Ureter (tissue), 1 donor: ENCODE data around the gene XXYLT1. TPM values are rescaled to one million over a fixed set of nuclear protein-coding genes. Genes with fewer than 3 reads are reported as not detected.
"Not testable (repeated sequence)": the region's sequence is repeated elsewhere in the genome, so short reads cannot be mapped to it uniquely, and the experiment has no call there.

Experiments used
- DNase-seq: peaks from one replicate; pipeline ENCODE4 v3.0.0-alpha.2; 2020; ENCODE audit warnings: low spot score
- total RNA-seq: library from RNA; stranded (reverse); gene quantifications from one replicate; pipeline ENCODE4 v1.2.4, GENCODE V29; 2023
- donor health status: DM: yes; HTN: yes; CAD: no.

XXYLT1 gene
- total RNA-seq, 1 donor from 2014 or later: 19.7 TPM

DNA sequence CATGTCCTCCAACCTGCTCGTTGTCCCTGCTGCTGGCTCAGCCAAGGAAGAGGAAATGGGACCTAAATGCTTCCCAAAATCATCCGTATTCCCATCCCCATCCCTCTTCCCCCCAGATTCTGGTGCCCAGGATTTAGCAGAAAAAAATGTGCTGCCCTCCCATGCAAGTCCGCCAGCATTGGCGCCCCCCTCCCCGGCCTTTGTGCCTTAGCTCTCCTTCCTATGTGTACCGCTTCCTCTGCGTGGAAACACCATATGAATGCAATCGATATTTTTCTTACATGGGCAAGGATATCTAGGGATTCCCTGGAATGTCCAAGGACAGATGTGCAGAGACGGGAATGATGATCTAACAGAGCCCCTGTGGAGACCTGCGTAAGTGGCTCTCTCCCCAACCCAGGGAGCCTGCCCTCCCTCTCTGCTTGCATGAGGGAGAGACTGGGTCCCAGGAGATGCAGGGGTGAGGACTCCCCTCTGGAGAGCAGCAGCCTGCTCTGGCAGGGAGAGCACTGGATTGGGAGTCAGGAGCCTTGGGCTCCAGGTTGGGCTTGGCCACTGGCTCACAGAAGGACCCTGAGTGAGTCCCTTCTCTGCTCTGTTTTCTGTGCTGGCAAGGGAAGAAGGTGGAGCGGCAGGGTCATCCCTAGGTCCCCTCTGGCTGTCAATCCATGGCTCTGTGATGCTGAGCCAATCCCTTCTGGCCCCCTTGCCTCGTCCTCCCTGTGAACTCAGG lies 227.2 kb downstream of the XXYLT1 start:
- DNase-seq: no peak

DNA sequence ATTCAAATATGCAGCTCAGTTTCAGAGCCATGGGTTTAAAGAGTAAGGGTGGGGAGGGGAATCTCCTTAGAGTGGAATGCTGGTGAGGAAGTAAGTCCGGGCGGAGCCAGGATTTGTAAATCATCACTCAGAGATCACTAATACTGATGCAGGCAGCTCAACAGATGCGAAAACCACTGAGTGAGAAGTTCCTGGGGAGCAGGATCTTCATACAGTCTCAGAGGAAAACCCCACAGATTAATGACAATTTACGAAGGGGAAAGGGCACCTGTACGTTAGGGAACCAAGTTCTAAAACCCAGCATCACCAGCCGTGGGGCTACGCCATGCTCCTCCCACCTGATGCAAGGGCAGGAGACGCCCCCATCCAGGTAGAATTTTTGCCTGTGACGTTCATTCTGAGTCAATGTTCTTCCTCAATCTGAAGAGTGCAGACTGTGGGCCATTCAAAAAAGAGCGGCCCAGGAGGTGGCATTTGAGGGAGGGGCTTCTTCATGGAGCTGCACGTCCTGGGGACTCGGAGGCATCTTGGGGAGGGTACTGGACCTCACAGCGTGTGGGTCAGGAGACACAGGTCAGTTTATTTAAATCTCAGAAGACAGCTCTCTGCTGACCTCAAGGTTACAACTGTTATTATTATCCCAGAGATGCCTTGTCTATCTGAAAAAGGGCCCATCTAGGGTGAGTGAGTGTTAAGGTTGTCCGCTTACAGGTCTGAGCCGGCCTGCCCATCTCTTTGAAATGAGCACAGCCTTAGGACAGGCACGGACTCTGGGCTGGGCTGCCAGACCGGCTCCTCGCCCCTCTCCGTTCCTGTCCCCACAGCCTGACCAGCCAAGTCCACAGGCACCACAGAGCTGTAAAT lies 228.0 kb downstream of the XXYLT1 start:
- DNase-seq: peak; percentile 39

DNA sequence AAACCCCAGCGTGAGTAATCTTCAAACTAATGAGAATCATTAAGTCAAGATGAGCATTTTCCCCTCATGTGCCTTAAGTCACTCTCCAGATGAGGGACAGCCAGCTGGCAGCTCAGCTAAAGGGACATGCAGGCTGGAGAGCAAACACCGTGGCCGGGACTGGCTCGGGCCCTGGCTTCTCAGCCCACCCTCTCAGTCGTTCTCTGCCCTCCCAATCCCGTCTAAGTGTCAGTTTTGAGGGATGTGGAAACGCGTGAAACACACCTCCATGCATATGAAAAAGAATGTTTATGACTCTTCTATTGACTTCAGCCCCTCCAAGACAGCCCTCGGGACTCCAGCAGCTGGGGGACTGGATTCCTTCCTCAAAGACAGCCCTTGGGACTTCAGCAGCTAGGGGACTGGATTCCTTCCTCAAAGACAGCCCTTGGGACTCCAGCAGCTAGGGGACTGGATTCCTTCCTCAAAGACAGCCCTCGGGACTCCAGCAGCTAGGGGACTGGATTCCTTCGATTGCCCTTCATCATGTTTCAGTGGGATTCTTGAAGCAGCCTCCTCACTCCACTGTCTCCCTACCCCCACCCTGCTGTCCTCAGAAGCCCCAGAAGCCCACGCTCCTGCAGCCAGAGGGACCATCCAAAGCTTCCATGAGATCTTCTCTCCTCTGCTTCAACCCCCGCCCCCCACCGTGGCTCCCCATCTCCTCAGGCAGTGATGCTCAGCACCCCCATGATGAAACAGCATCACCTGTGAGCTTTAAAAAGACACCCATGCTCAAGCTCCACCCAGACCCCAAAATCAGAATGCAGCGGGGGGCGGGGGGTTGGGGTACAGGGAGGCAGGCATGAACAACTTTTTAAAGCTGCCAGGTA lies 228.9 kb downstream of the XXYLT1 start:
- peak; percentile 32 for DNase-seq

DNA sequence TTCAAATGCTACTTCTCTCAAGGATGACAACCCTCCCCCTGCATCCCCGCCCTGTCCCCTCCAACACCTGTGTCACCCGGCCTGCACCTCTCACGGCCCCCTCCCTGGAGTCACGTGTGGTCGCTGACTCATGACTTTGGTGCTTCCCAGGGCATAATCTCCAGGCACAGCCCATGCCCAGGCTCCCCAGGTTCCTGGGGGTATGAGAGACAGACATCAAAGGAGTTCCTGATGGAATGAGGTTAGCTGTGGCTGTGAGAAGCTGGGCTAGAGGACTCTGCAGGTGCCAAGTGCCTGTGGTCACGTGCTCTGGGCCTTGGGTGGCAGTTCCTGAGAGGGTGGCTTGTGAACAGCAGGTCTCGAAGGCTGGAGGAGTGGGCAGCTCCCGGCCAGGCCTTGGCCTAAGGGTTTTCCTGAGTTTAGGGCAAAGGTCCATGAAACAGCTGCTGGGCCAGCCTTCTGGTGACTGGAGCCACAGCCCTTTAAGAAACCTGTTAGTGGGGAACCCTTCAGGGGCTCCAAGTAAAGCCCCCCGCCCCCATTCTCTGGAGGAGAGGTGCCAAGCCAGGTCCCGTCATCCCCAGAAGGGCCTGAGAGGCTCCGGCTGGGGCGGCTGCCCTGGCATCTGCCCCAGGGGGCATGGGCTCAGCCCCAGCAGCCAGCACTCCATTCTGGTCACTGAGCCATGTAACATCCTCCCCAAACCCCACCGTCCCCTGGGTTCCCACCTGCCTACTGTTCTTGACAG lies 230.0 kb downstream of the XXYLT1 start:
- DNase-seq: peak; percentile 37

DNA sequence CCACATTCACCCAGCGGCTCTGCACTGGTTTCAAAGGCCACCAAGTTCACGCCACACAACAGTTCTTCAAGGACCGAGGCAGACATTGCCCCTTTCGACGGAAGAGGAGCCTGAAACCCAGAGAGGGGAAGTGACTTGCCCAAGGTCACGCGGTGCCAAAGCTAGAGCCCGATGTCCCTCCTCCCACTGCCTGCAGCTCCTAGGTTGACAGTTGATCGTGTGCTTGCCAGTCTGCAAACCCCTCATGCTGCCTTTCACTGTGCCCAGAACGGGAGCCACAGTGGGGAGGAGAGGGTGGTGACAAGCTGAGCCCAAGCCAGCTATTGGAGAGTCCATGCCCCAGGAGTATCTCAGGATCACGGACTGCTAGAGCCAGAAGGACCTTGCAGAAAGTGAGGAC lies 230.9 kb downstream of the XXYLT1 start:
- no peak for DNase-seq

DNA sequence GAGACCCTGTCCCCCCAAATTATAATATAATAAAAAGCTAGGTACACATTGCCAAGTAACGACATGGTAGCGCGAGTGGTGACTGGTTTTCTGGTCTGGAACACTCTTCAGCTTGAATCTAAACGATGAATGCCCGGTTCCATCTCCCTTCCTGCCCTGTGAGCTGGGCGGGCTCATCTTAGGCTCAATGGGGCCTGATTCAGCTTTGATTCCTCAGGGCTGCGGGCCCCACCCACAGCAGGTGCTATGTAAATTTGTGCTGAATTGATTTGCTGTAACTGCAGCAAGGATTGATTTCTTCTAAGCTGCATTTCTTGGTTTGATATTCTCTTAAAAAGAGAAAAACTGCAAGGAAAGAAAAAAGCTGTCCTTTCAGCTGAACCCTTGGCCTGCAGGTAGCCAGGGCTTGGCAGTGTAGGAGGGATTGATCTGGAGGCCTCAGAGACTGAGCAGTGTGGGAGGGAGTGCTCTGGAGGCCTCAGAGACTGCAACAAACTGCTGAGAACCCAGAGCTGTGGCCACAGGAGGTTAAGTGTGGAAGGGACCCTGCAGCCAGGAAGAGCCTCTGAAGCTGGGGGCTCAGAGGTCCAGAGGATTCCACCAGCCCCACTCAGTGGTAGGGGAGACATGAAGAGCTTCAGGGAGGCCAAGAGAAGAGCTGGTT lies 231.6 kb downstream of the XXYLT1 start:
- DNase-seq: peak; percentile 20

DNA sequence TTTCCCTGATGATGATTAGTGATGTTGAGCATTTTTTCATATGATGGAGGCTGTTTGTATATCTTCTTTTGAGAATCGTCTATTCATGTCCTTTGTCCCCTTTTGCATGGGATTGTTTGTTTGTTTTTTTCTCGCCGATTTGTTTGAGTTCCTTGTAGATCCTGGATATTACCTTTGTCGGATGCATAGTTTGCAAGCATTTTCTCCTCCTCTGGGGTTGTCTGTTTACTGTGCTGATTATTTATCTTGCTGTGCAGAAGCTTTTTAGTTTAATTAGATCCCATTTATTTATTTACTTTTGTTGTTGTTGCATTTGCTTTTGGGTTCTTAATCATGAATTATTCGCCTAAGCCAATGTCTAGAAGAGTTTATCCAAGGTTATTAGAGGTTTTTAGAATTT lies 232.8 kb downstream of the XXYLT1 start:
- no peak for DNase-seq

DNA sequence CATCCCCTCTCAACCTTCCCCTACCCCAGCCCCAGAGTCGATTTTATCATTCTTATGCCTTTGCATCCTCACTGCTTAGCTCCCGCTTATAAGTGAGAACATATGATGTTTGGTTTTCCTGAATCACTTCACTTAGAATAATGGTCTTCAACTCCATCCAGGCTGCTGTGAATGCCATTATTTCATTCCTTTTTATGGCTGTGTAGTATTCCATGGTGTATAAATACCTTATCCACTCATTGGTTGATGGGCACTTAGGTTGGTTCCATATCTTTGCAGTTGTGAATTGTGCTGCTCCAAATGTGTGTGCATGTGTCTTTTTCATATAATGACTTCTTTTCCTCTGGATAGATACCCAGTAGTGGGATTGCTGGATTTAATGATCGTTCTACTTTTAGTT lies 233.4 kb downstream of the XXYLT1 start:
- not testable (repeated sequence) for DNase-seq

DNA sequence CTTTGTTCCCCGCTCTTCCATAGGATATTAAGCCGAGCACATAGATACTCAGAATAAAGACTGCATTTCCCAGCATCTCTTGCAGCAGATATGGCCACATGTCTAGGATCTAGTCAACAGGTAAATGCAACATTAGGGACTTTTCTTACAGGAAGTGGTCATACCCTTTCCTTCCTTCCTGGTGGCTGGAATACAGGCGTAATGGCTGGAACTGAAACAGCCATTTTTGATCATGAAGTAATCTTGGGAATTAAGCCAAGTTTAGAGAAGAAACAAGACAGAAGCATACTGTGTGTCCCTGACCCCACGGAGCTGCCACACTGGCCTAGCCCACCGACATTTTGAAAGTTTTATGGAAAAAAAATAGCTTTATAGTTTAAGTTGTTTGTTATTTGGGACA lies 234.0 kb downstream of the XXYLT1 start:
- no peak for DNase-seq

DNA sequence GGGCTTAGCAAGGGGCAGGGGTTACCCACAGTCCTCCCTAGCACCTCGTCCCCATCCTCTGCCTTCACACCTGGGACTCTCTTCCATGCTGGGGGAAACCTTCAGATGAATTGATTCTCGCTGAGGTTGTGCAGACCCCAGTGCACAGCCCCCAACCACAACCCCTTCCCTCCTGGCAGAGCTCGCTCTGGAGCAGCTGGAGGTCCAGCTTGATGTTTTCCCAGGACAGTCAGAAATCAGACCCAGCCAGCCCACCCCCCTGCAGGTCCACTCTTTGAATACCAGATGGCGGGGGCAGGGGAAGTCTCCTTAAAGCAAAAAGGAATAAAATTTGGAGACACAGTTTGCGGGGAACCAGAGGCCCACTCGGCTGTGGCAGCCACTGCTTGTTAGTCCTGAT lies 234.4 kb downstream of the XXYLT1 start:
- no peak for DNase-seq

DNA sequence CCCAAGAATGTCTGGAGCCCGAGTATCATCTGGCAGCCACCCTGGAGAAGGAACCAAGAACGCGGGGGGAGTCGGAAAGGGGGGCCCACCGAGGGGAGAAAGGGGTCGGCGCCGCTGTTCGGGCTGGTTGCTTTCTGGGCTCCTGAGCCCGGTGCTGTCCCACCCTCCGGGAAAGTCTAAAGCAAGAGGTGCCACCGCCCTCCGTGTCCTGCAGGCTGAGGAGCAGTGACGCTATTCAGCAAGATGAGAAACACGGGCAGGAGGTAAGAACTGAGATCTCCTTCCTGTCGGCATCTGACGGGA lies 234.8 kb downstream of the XXYLT1 start:
- no peak for DNase-seq

DNA sequence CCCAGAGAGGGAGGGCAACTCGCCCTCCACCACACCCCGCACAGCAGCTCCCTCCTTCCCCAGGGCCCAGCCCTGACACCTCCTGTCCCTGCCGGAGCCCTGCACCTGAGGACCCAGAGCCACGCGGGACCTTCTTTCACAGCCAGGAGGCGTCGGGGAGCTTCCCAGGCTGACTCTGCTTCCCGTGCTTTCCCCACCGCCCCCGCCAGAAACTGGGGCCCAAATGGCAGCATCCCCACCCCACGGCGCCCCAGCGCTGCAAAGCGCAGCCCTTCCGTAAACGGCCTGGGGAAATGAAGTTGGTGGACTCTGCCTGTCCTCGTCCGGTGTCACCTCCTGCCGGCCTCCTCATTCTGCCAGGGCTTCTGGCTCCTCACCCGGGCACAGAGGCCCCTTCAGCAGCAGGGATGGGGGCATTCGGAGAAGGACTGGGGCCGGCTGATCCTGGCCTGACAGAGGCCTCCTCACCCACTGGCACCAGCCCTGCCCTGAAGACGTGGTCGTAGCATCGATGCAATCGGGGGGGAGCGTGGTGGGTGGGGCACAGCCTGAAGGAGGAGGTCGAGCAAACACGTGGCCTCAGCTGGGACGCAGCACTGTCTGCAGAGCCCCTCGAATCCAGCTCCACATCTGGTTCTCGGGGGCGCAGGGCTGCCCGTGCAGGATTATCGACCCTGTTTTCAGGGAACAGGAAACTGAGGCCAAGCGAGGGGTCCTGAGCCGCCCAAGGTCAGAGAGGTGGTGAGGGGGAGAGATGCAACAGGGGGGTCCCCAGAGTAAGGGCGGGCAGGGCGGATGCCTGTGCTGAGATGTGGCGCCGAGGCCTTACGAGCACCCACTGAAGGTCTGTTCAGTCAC lies 235.4 kb downstream of the XXYLT1 start:
- no peak for DNase-seq

DNA sequence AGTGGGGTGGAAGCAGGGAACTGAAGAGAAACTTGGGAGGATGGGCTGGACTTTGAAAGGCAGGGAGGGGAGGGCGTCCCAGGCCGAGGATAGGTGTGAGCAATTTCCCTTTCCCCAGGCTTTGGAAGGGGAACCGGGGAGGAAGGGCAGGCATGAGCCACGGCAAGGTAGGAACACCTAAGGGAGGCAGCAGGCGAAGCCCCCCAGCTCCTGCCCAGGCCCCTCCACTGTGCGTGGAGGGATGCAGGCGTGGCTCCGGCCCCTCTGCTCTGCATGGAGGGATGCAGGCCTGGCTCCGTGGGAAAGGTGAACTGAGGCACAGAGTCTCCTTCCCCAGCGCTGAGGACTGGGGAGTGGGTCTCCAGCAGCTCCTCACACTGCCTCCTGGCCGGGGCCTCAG lies 236.4 kb downstream of the XXYLT1 start:
- no peak for DNase-seq

DNA sequence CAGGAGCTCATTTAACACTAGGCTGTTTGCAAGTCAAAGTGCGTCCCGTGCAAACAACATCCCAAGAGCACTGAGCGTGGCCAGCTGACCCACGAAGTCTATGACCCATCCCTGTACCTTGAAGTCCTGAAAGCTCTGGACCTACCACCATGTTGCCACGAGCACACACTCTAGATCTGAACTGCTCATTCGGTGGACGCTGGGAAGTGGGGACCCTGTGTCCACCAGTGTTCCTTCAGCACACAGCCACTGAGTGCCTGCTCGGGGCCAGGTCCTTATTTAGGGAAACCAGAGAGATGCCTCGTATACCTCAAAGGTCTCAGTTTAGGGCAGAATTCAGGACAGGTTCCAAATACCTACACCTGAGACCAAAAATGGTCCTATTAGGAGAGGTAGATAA lies 236.9 kb downstream of the XXYLT1 start:
- DNase-seq: no peak

DNA sequence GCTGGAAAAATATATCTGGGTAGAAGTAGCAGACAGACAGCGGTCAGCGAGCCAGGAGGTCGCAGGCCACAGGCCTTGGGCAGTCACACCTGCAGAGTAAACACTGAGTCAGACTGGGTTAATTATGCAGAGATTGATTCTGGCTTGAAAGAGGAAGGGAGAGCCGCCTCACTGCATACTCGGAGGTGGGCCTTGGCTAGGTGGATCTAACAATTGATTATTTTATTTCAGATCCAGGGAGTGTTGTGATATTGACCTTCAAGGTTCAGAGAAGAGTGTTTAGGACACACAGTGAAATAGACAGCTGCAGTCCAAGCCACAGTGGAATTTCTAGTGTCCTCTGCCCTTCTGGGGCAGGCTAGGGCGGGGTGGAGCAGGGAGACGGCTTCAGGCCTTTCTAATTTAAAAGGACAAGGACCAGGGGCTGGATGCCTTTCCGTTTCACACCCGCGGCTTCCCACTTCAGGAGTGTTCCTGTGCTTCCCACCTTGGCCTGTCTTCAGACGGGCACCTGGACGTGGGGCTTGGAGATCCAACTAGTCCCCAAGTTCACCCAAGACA lies 237.3 kb downstream of the XXYLT1 start:
- DNase-seq: no peak

DNA sequence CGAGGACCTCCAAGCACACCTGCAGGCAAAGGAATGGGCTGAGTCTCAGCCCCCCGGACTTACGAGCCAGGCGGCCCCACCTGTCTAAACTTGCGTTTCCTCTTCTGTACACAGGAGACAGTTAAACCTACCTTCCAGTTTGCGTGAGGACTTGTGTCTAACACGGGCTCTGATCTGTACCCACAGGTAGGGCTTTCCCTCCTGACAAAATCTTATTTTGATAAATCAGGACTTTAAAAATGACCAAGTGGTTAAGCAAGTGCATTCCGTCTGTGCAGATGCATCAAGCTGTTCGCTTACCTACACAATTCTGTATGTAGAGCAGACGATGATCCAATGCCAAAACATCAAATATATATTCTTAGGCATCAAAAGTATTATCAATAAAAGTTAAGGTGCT lies 238.0 kb downstream of the XXYLT1 start:
- no peak for DNase-seq

DNA sequence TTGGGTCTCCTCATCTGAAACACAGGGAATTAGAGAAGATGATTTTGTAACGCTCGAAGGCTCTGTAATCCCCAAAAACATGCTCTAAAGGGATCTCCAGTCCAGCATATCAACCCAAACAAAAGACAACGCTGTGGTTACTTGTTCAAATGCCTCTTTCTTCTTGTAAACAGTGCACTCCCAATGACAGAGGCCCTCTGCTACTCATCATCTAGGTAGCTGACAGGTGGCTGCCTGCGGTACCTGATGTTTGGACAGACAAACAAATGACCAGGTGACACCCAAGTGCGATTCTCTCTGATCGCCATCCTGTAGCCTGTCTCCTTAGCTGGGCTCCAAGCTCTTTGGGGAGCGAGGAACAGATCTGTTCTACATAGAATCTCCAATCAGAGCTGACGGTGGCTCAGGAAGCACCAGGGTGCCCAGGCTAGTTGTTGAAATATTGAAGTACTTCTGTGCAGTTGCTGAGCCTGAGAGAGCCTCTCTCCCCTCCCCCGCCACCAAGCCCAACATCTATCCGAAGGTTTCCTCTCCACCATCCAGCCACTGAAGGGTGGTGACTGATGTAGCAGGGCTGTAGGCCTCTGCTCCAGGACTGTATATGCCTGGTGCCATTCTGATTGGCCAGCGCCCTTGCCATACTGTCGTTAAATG lies 238.7 kb downstream of the XXYLT1 start:
- DNase-seq: no peak

DNA sequence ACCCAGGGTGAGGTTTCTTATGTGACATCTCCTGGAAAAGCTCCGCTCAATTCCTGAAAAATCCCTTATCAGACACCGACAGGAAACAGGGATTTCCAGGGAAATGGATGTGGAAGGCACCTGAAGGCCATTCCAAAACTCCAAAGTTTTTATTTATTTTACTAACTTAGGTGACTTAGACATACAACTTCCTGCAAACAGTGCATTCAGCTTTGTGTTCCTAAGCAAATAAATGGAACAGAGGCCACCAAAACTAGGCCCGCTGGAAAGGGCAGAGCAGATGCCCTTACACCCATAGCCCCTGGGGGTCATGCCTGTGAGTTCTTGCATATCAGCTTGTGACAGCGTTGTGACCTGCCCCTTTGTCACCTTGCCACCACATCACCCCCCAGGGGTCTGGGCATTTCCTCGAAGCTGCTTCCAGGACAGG lies 239.4 kb downstream of the XXYLT1 start:
- no peak for DNase-seq

DNA sequence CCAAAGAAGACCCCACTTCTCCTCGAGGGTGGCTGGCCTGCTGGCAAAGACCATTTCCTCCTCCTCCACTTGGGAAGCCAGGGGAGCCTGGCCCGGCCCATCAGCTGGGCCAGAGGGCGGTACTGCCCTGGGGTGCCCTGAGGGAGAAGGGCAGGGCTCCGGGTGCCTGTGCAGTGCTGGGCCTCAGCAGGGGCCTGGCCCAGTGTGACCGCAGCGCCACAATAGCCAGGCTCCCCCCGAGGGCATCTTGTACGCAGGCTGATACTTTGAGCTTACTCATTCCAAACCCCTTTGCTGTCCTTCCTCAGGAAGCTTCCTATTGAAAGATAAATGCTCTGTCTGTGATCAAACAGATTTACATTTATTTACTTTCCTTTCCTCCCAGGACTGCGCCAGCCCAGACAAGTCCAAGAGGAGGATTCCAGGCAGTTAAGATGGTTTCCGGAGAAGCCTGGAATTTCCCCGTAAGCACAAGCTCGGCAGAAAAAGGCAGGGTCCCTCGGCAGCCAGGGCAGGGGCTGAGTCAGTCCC lies 240.1 kb downstream of the XXYLT1 start:
- no peak for DNase-seq
